HG02840 (cell line): ENCODE results near the gene USO1.
A peak's percentile ranks its signal among the peaks of the same experiment; 100 is the strongest.
"Not testable (repeated sequence)": the region's sequence is repeated elsewhere in the genome, so short reads cannot be mapped to it uniquely, and the experiment has no call there.

Experiments used
- ATAC-seq: cut with Tn5 transposase; IDR thresholded peaks from one replicate; pipeline ENCODE4 v1.9.1; 2021; ENCODE audit warnings: mild to moderate bottlenecking, moderate library complexity, moderate number of reproducible peaks; ENCODE audit not compliant: unreplicated experiment, low FRiP score

The USO1 gene

GRCh38 chr4:75724066-75724866 lies at the start of gene USO1:
Gene USO1 (plus strand): TSS chr4:75724577. CDS start chr4:75724820, 243 bp downstream.
- ATAC-seq: peak; percentile 87

GRCh38 chr4:75675004-75675531 lies 49.3 kb upstream of the USO1 start:
- ATAC-seq: no peak

- ATAC-seq: no peak
These were observed 45.9 kb upstream of the USO1 start for GRCh38 chr4:75678473-75678872.

GRCh38 chr4:75678965-75679364 lies 45.4 kb upstream of the USO1 start:
- no peak for ATAC-seq

- no peak for ATAC-seq
These were observed 44.4 kb upstream of the USO1 start for GRCh38 chr4:75679876-75680575.

GRCh38 chr4:75683482-75684155 lies 40.8 kb upstream of the USO1 start:
- no peak for ATAC-seq

GRCh38 chr4:75685546-75686189 lies 38.7 kb upstream of the USO1 start:
- no peak for ATAC-seq

- no peak for ATAC-seq
These were observed 38.0 kb upstream of the USO1 start for GRCh38 chr4:75686346-75686745.

- not testable (repeated sequence) for ATAC-seq
These were observed 37.3 kb upstream of the USO1 start for GRCh38 chr4:75687125-75687524.

GRCh38 chr4:75692066-75692465 lies 32.3 kb upstream of the USO1 start:
- ATAC-seq: not testable (repeated sequence)

- no peak for ATAC-seq
These were observed 28.3 kb upstream of the USO1 start for GRCh38 chr4:75696071-75696470.

GRCh38 chr4:75696581-75696980 lies 27.8 kb upstream of the USO1 start:
- ATAC-seq: no peak

- peak; percentile 94 for ATAC-seq
These were observed 26.0 kb upstream of the USO1 start for GRCh38 chr4:75698162-75698962.

- peak; percentile 40 for ATAC-seq
These were observed 25.5 kb upstream of the USO1 start for GRCh38 chr4:75698963-75699228.

- no peak for ATAC-seq
These were observed 25.1 kb upstream of the USO1 start for GRCh38 chr4:75699299-75699698.

GRCh38 chr4:75702919-75703411 lies 21.4 kb upstream of the USO1 start:
- ATAC-seq: no peak

- ATAC-seq: no peak
These were observed 19.0 kb upstream of the USO1 start for GRCh38 chr4:75705198-75705977.

GRCh38 chr4:75708218-75708691 lies 16.1 kb upstream of the USO1 start:
- no peak for ATAC-seq

GRCh38 chr4:75710246-75710645 lies 14.1 kb upstream of the USO1 start:
- ATAC-seq: no peak
